ENCODE results near the gene RYR1.

The RYR1 gene

GRCh38 chr19:38389957-38390924 lies 43.2 kb upstream of the RYR1 start (continued):
- no peak for TF ChIP-seq FEZF1 (tag by site-specific recombination; IDR thresholded peaks at IDR 0.05)

DNA sequence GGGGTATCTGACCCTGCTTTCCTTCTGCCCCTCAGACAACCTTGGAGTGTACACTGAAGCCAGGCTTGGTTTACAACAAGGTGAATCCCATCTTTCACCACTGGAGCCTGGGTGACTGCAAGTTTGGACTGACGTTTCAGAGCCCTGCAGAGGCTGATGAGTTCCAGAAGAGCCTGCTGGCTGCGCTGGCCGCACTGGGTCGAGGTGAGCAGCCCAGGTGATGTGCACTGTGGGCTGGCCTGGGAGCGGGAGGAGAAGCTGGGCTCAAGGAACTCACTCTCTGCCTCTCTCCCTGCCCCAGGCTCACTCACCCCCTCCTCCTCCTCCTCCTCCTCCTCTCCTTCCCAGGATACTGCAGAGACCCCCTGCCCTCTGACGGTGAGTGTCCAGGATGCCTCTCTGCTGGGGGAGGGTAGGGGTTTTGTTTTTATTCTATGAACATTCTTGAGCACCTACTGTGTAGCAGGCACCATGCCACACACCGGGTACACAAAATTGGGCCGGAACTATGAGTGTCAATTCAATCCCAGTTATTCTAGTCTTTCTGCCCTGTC lies 41.5 kb upstream of the RYR1 start:
- H3K4me1 ChIP-seq (ENCODE audit: control insufficient read depth, insufficient read depth, low read length): peaks cover 14% of the 10 kb centered on the region
- H3K9me3 ChIP-seq (ENCODE audit: control insufficient read depth, insufficient read depth, low read depth, low read length): no peaks in the 10 kb centered on the region
- TF ChIP-seq ZNF549 (tag by site-specific recombination; IDR thresholded peaks at IDR 0.05): no peak
- no peak for TF ChIP-seq ZNF302 (tag by site-specific recombination; IDR thresholded peaks at IDR 0.05; ENCODE audit: low read depth)
- TF ChIP-seq ZIC2 (tag by site-specific recombination; IDR thresholded peaks at IDR 0.05): peak; percentile 74
- H3K27ac ChIP-seq (ENCODE audit: extremely low read depth, low read depth, low read length): no peak overlapping the region
- ChIA-PET POLR2A (interaction anchor here (1.6 to 1.7 kb wide), 2 partner anchors 8 to 10 kb away, joined by 4 to 5 read pairs; no protein-coding TSS in a partner anchor), CTCF (interaction anchor here (0.6 to 9.2 kb wide), 3 partner anchors 12 to 442 kb away, joined by 3 to 76 read pairs (median 4); partner anchors contain the start of genes FAM98C and PSMD8)
- H3K36me3 ChIP-seq (ENCODE audit: control insufficient read depth in 2 of 2, insufficient read depth in 1 of 2, low read length in 2 of 2): peaks cover 5 to 10% of the 10 kb centered on the region in 2 experiments; a peak in 2 of 3 replicates
- H3K4me3 ChIP-seq (ENCODE audit: low read depth, low read length): no peak overlapping the region

DNA sequence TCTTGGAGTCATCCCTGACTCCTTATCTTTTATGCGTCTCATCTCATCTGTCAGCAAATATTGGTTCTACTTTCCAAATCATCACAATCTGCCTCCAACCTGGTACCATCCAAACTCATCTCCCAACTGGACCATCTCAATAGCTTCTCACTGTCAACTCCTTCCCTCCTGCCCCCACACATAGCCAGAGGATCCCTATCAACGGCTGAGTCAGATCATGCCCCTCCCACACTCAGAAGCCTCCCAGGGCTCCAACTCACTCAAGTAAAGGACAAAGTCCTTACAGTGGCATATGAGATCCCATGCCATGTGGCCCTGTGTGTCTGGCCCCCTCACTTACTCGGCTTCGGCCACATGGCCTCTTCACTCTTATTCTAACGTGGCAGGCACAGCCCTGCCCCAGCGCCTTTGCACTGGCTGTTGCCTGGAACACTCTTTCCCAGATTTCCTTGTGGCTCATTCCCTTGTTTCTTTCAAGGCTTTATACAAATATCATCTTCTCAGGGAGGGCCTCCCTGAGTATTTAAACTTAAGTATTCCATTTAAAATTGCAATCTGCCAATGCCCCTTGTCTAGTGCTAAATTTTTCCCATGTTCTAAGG lies 40.7 kb upstream of the RYR1 start:
- Histone ChIP-seq H3K36me3 (ENCODE audit: control insufficient read depth in 2 of 2, insufficient read depth in 1 of 2, low read length in 2 of 2) (peaks cover 5 to 10% of the 10 kb centered on the region in 2 experiments; a peak in 2 of 3 replicates), H3K9me3 (ENCODE audit: control insufficient read depth, insufficient read depth, low read depth, low read length) (no peaks in the 10 kb centered on the region), H3K4me3 (ENCODE audit: low read depth, low read length) (no peak overlapping the region), H3K4me1 (ENCODE audit: control insufficient read depth, insufficient read depth, low read length) (peaks cover 9% of the 10 kb centered on the region), H3K27ac (ENCODE audit: extremely low read depth, low read depth, low read length) (no peak overlapping the region)
- ChIA-PET CTCF (interaction anchor here (0.6 to 9.2 kb wide), 3 partner anchors 11 to 168 kb away, joined by 4 to 76 read pairs (median 5); partner anchors contain the start of genes FAM98C and PSMD8), POLR2A (interaction anchor here (1.6 kb wide), 1 partner anchor 10 kb away, joined by 5 read pairs; no protein-coding TSS in a partner anchor)
- TF ChIP-seq ZNF394 (tag by site-specific recombination; IDR thresholded peaks at IDR 0.05; ENCODE audit: borderline replicate concordance) (no peak), KLF9 (tag by site-specific recombination; IDR thresholded peaks at IDR 0.05; ENCODE audit: low read depth) (peak; percentile 27; the same call in 1 of the 2 replicates), ZNF600 (tag by site-specific recombination; IDR thresholded peaks at IDR 0.05) (peak; percentile 98), ZNF341 (tag by site-specific recombination; IDR thresholded peaks at IDR 0.05; ENCODE audit: low read depth) (no peak), ZFHX2 (tag by site-specific recombination; conservative IDR thresholded peaks at IDR 0.05) (peak; percentile 93), ZBTB48 (tag by site-specific recombination; IDR thresholded peaks at IDR 0.05) (peak; percentile 79), ZNF366 (tag by site-specific recombination; conservative IDR thresholded peaks at IDR 0.05) (0 out of 2 replicates have a peak, but pooled peaks have one; percentile 10), SCRT2 (tag by site-specific recombination; IDR thresholded peaks at IDR 0.05) (no peak), ZBTB10 (tag by site-specific recombination; IDR thresholded peaks at IDR 0.05) (no peak), ZNF623 (tag by site-specific recombination; IDR thresholded peaks at IDR 0.05) (peak; percentile 96), ZNF561 (tag by site-specific recombination; IDR thresholded peaks at IDR 0.05; ENCODE audit: borderline replicate concordance) (no peak), ZNF223 (tag by site-specific recombination; IDR thresholded peaks at IDR 0.05) (no peak), KLF16 (tag by site-specific recombination; IDR thresholded peaks at IDR 0.05) (no peak), EGR2 (tag by site-specific recombination; IDR thresholded peaks at IDR 0.05; ENCODE audit: low read depth) (peak; percentile 93), ZBTB44 (tag by site-specific recombination; IDR thresholded peaks at IDR 0.05) (no peak), ZNF398 (tag by site-specific recombination; IDR thresholded peaks at IDR 0.05) (peak; percentile 18; the same call in 1 of the 2 replicates)
- TF ChIP-seq, protein P1, sequence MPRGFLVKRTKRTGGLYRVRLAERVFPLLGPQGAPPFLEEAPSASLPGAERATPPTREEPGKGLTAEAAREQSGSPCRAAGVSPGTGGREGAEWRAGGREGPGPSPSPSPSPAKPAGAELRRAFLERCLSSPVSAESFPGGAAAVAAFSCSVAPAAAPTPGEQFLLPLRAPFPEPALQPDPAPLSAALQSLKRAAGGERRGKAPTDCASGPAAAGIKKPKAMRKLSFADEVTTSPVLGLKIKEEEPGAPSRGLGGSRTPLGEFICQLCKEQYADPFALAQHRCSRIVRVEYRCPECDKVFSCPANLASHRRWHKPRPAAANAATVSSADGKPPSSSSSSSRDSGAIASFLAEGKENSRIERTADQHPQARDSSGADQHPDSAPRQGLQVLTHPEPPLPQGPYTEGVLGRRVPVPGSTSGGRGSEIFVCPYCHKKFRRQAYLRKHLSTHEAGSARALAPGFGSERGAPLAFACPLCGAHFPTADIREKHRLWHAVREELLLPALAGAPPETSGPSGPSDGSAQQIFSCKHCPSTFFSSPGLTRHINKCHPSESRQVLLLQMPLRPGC (tag by site-specific recombination; IDR thresholded peaks at IDR 0.05): no peak

All from HEK293 (cell line).